Ovary (tissue), 9 donors: ENCODE data around the gene WFIKKN2. TPM values are rescaled to one million over a fixed set of nuclear protein-coding genes. Genes with fewer than 3 reads are reported as not detected.

Experiments used
- DNase-seq, 5 donors: peaks; one replicate each; pipeline ENCODE4 v3.0.0-alpha.2; 2019 to 2020
- H3K27ac ChIP-seq, 2 donors: fragments of 200-600 bp; one replicate each; pipeline versions ENCODE4 v1.5.1 to v1.8.0; 2019 to 2022
- H3K27me3 ChIP-seq: fragments of 200-600 bp; one replicate; pipeline ENCODE4 v1.8.0; 2022
- H3K36me3 ChIP-seq: fragments of 200-600 bp; sonication (generic); one replicate; pipeline ENCODE4 v1.5.1; 2019
- H3K4me1 ChIP-seq: one replicate; pipeline ENCODE4 v1.8.1; 2013; ENCODE audit warnings: mild to moderate bottlenecking, moderate library complexity; ENCODE audit not compliant: insufficient read depth
- H3K4me3 ChIP-seq: fragments of 200-600 bp; sonication (generic); one replicate; pipeline ENCODE4 v1.5.1; 2017
- H3K9me3 ChIP-seq, 2 donors: fragments of 200-600 bp in 1 of 2; sonication (generic) in 1 of 2; one replicate each; pipeline versions ENCODE4 v1.5.1 to v1.8.1; 2013 to 2019; ENCODE audit warnings: mild to moderate bottlenecking in 1 of 2, moderate library complexity in 1 of 2
- CTCF ChIP-seq, 3 donors: fragments of 450-650 bp in 2 of 3; fragments of 200-600 bp in 1 of 3; IDR thresholded peaks; one replicate each; pipeline versions ENCODE4 v1.5.1 to v1.8.0; 2016 to 2022; ENCODE audit warnings: antibody characterized with exemption in 3 of 3, mild to moderate bottlenecking in 1 of 3
- EP300 ChIP-seq: sonication (generic); formaldehyde crosslinking; IDR thresholded peaks from one replicate; pipeline ENCODE4 v1.6.1; 2017; ENCODE audit warnings: antibody characterized with exemption
- POLR2A ChIP-seq: fragments of 450-650 bp; IDR thresholded peaks from one replicate; pipeline ENCODE4 v1.6.1; 2017; ENCODE audit warnings: antibody characterized with exemption, mild to moderate bottlenecking, moderate library complexity
- WGBS, 3 donors: extraction: QIAGEN DNeasy Blood & Tissue Kit in 1 of 3; methylation state at CpG; one replicate each; pipeline versions ENCODE4 v1.1.5 to v1.1.7; 2013 to 2017; 5-methylcytosine and 5-hydroxymethylcytosine counted together
- intact Hi-C, 4 donors: fragments of 100-400 bp; cut with DNase I; formaldehyde crosslinking; loops; one replicate each; pipeline versions ENCODE4 v1.11.0 to v1.15.1; 2022 to 2023
- polyA plus RNA-seq, 2 donors: library from polyadenylated mRNA; stranded (reverse); fragments of 200-250 nt in 1 of 2; fragments of 350-450 nt in 1 of 2; fragmentation: Illumina TruSeq in 1 of 2; extraction: RNeasy Lipid Tissue Mini Kit (QIAGEN cat#74804) in 1 of 2; gene quantifications; one replicate each; pipeline ENCODE4 v1.2.3, GENCODE V29; 2013 to 2014
- total RNA-seq, 7 donors: library from RNA; depleted of rRNA in 2 of 7; stranded (reverse); fragments of >200 nt in 2 of 7; fragmentation: NEBNext Ultra II Directional in 3 of 7; extraction: Animal tissue kit (Norgen Biotek cat#: 25700) in 3 of 7; gene quantifications; one replicate each; pipeline versions ENCODE4 v1.1.0 to v1.2.4, GENCODE V29; 2016 to 2023
- donor health status: DM: no; HTN: no; CAD: no; lungs with moderate emphysema.
- donor health status: DM: no; HTN: no; CAD: no.
- donor health status: Bipolar disorder and iron deficiency.
- donor health status: DM: yes; HTN: yes; CAD: no.
- donor health status: DM: no; HTN: no; CAD: no.
- donor health status: DM: yes; HTN: yes; CAD: no.

Gene WFIKKN2
- total and polyA plus RNA-seq, 9 donors: 20.9 to 178 (median 91.3) TPM

- no peaks in the 10 kb centered on the region for H3K9me3 ChIP-seq
- TF ChIP-seq EP300 (no peak), CTCF (IDR thresholded peaks at IDR 0.05) (no peak), POLR2A (no peak)
- intact Hi-C loops: loop anchor here in 1 of 4 donors (10.0 kb wide), 1 partner anchor 293 kb away; the partner anchor contains the start of gene SPATA20
- no peak overlapping the region for H3K4me3 ChIP-seq
- peak overlapping the region; percentile 24 to 46 for H3K27ac ChIP-seq
- H3K36me3 ChIP-seq: no peaks in the 10 kb centered on the region
- no peaks in the 10 kb centered on the region for H3K27me3 ChIP-seq
- DNase-seq: no peak
- 71 to 73% (median 71%) methylated on average over 21 of the region's 21 CpGs for WGBS, 3 donors
- H3K4me1 ChIP-seq: peaks cover 10% of the 10 kb centered on the region
Observed at GRCh38 chr17:50837980-50838954, 2.9 kb downstream of the WFIKKN2 start.

DNA sequence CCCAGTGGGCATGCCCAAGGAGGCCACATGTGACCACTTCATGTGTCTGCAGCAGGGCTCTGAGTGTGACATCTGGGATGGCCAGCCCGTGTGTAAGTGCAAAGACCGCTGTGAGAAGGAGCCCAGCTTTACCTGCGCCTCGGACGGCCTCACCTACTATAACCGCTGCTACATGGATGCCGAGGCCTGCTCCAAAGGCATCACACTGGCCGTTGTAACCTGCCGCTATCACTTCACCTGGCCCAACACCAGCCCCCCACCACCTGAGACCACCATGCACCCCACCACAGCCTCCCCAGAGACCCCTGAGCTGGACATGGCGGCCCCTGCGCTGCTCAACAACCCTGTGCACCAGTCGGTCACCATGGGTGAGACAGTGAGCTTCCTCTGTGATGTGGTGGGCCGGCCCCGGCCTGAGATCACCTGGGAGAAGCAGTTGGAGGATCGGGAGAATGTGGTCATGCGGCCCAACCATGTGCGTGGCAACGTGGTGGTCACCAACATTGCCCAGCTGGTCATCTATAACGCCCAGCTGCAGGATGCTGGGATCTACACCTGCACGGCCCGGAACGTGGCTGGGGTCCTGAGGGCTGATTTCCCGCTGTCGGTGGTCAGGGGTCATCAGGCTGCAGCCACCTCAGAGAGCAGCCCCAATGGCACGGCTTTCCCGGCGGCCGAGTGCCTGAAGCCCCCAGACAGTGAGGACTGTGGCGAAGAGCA lies 4.4 kb downstream of the WFIKKN2 start:
- intact Hi-C loops: loop anchor here in 3 of 4 donors (2.0 to 10.0 kb wide), 7 partner anchors 52 to 355 kb away; partner anchors contain the start of genes SPATA20 (in 2 of the 3) and SPAG9 (in 1 of the 3)
- Histone ChIP-seq H3K4me1 (peaks cover 5% of the 10 kb centered on the region), H3K9me3 (no peaks in the 10 kb centered on the region), H3K36me3 (no peaks in the 10 kb centered on the region), H3K27me3 (no peaks in the 10 kb centered on the region), H3K4me3 (no peak overlapping the region), H3K27ac (peak overlapping the region in 1 of 2 donors; percentile 46)
- TF ChIP-seq EP300 (no peak), POLR2A (no peak), CTCF (IDR thresholded peaks at IDR 0.05) (no peak)
- DNase-seq: peak in 1 of 5 donors; percentile 34
- 94 to 96% (median 95%) methylated on average over 29 of the region's 29 CpGs for WGBS, 3 donors

DNA sequence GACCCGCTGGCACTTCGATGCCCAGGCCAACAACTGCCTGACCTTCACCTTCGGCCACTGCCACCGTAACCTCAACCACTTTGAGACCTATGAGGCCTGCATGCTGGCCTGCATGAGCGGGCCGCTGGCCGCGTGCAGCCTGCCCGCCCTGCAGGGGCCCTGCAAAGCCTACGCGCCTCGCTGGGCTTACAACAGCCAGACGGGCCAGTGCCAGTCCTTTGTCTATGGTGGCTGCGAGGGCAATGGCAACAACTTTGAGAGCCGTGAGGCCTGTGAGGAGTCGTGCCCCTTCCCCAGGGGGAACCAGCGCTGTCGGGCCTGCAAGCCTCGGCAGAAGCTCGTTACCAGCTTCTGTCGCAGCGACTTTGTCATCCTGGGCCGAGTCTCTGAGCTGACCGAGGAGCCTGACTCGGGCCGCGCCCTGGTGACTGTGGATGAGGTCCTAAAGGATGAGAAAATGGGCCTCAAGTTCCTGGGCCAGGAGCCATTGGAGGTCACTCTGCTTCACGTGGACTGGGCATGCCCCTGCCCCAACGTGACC lies 5.0 kb downstream of the WFIKKN2 start:
- no peak for TF ChIP-seq EP300
- TF ChIP-seq CTCF (IDR thresholded peaks at IDR 0.05): no peak
- TF ChIP-seq POLR2A: no peak
- intact Hi-C loops: loop anchor here in 3 of 4 donors (2.0 to 10.0 kb wide), 6 partner anchors 53 to 356 kb away; partner anchors contain the start of genes SPAG9 (in 1 of the 3) and SPATA20 (in 1 of the 3)

More for the DNA sequence above, 5.0 kb downstream of the WFIKKN2 start:
- H3K27ac ChIP-seq: no peak overlapping the region
- no peak overlapping the region for H3K4me3 ChIP-seq
- no peaks in the 10 kb centered on the region for H3K27me3 ChIP-seq
- DNase-seq: no peak
- WGBS, 3 donors: 91 to 96% (median 95%) methylated on average over 29 of the region's 29 CpGs
- H3K9me3 ChIP-seq: no peaks in the 10 kb centered on the region
- H3K4me1 ChIP-seq: peaks cover 5% of the 10 kb centered on the region
- H3K36me3 ChIP-seq: no peaks in the 10 kb centered on the region
